Hematopoietic multipotent progenitor cell treated with erythropoietin and hydrocortisone succinate and interleukin-3 and kit ligand, for 15 days (in vitro differentiated cells): Measurements from ENCODE around the gene NOS1.
"Not testable (repeated sequence)": the region's sequence is repeated elsewhere in the genome, so short reads cannot be mapped to it uniquely, and the experiment has no call there.

Experiments used
- DNase-seq: peaks from one replicate; pipeline ENCODE4 v3.0.0-alpha.2; 2015; ENCODE audit warnings: low spot score

NOS1 gene

GRCh38 chr12:117255386-117255785 is 106.0 kb downstream of the NOS1 start:
- DNase-seq = no peak

GRCh38 chr12:117243488-117243887 is 117.9 kb downstream of the NOS1 start:
- no peak for DNase-seq

GRCh38 chr12:117241697-117242096 is 119.7 kb downstream of the NOS1 start:
- DNase-seq = no peak

GRCh38 chr12:117240081-117240755 is 121.2 kb downstream of the NOS1 start:
- no peak for DNase-seq

GRCh38 chr12:117236456-117237001 is 124.9 kb downstream of the NOS1 start:
- peak; percentile 65 for DNase-seq

DNA sequence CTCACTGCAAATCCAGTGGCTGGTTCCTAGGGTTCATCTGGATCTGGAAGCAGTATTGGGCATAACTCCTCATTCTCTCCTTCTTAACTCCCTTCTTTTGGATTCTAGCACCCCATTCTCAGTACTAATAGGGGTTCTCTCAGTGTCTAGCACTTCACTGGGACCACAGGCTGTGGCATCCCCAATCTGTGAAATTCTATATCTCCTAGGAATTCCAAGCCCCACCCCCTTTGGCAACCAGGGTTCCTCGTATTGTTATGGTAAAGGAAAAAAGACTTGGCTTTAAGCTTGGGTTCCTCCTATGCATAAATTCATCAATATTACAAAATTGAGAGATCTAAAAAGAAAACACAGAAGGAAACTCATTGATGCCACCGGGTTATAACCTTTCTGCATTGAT is 126.2 kb downstream of the NOS1 start:
- DNase-seq = no peak

DNA sequence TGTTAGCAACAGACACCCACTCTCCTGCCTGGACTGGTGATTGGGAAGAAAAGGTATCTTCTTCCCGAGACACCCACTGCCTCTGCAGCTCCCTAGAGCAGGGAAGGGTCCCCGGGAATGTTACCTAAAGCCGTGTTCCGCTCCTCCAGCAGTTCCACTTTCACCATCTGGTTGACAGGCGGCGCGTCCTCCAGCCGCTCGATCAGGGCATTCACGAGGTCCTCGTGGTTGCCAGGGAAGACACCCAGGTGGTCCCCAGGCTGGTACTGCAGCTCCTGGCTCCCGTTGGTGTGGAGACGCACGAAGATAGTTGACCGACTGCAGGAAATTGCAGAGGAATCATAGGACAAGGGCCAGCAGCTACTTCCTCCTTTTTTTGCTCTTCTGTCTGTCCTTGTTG is 127.0 kb downstream of the NOS1 start:
- DNase-seq = no peak

DNA sequence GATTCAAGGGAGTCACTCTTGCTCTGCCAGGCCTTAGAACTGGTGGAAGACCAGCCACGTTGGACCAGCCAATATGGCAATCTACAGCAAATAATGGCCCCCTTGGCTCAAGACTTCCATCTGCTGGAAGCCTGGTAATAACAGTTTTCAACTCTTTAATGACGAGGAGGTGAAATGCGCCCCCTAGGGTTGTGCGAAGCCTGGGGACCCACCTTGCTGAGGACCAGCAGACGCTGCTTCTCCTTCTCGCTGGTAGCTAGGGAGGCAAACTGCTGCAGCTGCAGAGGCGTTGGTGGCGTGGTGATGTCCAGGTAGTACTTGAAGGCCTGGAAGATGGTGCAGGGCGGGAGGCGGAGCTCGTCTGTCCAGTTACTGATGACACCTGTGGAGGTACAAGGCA is 129.7 kb downstream of the NOS1 start:
- DNase-seq = no peak

GRCh38 chr12:117228239-117228638 is 133.2 kb downstream of the NOS1 start:
- DNase-seq = no peak

- no peak for DNase-seq
These were observed 134.3 kb downstream of the NOS1 start for GRCh38 chr12:117227000-117227653.

DNA sequence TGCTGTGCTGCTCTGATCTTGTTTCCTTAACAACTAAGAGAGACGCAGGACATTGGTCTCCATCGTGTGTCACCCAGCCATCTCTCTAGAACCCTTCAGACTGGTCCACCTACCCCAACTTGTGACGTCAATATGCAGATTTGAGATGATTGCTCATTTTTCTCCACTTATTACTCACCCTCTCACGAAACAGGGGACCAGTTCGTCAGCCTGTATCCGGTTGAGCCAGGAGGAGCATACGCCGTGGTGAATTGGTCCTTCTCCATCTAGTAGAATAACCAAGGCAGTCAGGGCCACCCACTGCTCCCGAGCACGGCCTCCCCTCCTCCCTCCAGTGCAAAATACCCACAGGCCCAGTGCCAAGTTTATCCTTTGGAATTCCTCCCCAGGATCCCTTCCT is 134.9 kb downstream of the NOS1 start:
- no peak for DNase-seq

DNA sequence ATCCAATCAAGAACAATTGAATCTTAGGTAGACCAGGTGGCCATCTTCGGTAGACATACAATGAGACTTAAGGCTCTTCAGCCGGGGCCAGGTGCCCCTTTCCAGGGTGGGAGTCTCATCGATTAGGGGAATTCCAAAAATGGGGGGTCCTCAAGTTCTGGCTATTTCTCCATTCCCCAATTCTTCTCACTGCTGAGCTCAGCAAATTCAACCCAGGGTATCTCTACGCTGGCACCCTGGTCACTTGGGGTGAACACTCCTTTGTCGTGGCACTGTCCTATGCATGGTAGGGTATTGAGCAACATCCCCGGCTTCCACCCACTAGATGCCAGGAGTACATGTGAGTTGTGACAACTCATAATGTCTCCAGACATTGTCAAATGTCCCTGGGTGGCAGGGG is 136.2 kb downstream of the NOS1 start:
- DNase-seq = no peak

- not testable (repeated sequence) for DNase-seq
These were observed 140.5 kb downstream of the NOS1 start for GRCh38 chr12:117220947-117221346.

DNA sequence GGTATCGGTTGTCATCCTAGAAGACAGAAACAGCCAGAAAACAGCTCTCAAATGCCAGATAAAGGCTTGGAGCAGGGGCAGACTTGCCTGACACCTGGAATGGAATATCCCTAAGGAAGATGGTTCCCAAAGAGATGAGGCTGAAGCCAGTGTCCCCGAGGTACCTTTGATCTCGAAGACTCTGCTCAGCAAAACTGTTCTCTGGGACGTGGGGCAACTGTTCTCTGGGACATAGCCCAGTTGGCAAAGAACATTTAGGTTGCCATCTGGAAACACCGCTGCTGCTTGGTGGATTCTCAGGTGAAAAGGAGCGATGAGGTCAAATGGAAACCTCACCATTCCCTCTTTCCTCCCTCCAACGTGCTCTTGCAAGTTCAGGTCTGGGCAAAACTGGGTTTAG is 143.3 kb downstream of the NOS1 start:
- no peak for DNase-seq

GRCh38 chr12:117216686-117217085 is 144.7 kb downstream of the NOS1 start:
- DNase-seq = no peak

- no peak for DNase-seq
These were observed 146.6 kb downstream of the NOS1 start for GRCh38 chr12:117214797-117215196.

GRCh38 chr12:117213295-117213808 is 148.1 kb downstream of the NOS1 start:
- no peak for DNase-seq

DNA sequence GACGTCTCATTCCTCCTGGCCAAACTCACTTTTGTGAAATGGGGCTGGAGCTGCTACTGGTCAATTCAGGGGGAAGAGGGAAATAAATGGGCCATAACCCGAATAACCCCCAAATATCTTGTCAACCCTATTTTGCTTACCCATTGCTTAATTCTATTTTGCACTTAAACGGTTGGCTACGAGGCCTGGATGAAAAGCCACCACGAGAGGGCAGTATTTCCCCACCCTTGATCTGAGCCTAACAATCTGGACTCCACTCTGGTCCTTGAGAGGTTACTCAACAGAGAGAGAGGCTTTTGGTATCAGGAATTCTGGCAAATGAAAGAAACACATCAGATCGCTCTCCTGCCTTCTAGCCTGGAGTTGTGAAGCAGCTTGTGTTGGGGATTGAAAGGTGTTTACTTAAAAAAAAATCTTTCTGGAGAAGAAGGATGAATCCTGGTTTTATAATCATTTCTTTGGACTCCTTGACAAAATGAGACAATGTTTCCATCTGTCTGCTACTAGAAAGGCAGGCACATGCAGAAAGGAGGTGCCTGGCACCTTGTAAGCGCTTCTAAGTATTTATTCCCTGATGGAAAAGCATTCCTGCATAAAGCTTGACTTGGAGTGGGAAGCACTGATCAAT is 148.7 kb downstream of the NOS1 start:
- DNase-seq = peak; percentile 56

DNA sequence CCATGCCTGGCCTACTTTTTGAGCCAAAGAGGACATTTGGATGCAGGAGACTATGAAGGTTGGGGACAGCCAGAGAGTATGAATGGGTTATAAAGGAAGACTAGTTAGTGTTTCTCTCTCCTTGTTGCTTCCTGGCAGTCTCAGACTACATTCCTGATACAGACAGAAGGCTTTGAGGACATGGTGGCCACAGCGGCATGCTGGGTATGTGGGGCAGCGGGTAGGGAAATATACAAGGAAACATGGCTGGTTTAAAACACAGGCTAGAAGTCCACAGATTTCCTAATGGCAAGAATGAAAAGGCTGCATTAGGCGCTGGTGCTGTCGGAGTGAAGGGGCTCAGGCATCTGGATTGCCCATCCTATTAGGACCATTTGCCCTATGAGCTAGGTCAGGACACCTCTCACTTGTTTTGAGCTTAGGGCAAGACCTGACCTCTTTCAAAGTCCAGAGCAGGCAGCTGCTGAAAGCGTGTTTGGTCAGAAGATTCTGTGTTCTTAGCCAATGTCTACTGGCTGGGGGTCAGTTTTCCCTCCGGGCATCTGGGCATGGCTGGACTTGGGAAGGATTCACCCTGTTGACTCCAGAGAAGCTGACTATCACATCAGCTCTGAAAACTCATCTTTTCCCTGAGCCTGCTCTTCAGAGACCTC is 151.0 kb downstream of the NOS1 start:
- DNase-seq = no peak

- DNase-seq = no peak
These were observed 151.8 kb downstream of the NOS1 start for GRCh38 chr12:117209626-117210025.

- DNase-seq = no peak
These were observed 152.5 kb downstream of the NOS1 start for GRCh38 chr12:117208811-117209455.

DNA sequence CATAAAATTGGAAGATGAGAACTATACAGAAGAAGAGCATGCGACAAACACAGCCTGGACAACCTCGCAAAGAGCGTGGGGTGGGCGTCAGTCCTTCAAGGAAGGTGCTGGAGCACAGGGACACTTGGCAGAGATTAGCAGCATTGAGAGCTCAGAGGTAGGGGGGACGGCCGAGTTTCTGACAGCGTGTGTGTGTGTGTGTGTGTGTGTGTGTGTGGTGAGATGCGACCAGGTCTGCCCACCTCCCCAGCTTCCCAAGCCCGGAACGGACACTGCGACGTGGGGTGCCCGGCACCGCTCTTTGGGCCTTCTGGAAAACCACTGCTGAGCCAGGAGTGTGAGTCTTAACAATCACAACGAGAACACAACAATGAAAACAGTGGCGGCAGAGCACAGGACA is 153.2 kb downstream of the NOS1 start:
- no peak for DNase-seq
